ENCODE results near the gene TLCD2. TPM values are rescaled to one million over a fixed set of nuclear protein-coding genes. Genes with fewer than 3 reads are reported as not detected.
A peak's percentile ranks its signal among the peaks of the same experiment; 100 is the strongest.

The TLCD2 gene
- total and polyA plus RNA-seq, 2 of the 13 experiments (the other 11 are each of a cell fraction or from before 2014, with no cell fraction given) = 0.90 to 1.1 TPM

DNA sequence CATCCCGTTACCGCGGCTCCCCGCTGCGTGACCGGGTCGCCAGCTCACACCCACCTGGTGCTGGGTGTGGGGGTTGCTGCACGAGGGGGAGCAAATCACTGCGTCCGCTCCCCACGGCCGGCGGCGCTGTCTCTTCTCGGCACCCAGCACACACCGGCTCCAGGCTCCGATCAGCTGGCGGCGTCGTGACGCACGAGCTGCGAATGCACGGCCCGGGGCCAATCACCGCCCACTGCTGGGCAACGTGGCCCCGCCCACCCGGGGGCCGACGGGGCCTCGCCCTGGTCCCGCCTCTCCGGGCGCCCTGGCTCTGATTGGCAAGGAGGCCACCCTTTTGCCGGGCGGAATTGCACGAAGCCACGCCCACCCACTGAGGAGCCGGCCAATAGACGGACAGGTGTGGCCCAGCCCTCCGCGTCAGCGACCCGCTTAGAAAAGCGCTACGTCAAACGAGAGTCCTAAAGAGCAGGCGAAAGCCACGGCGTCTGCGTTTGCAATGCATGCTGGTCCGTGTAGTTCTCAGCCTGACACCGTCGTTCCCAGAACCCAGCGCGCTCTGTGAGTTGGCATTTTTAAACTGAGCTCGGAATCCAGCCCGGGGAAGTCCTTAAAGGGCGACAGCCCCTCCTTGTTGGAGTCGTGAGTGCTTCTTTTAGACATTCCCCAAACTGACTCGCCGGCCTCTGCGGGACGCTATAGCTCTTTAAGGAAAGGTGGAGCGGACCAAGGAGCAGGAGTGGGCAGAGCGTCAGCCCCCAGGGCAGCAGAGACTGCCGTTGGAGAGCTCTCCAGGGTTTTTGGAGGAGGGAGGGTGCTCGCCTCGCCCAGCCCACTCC is 6.1 kb upstream of the TLCD2 start:
- Histone ChIP-seq H4K20me1 (ENCODE audit: insufficient read depth, low read length) (peaks cover 7% of the 10 kb centered on the region), H3K4me2 (ENCODE audit: low read depth, low read length) (peak overlapping the region; percentile 94), H3K36me3 (replicated peaks in 1 of 2; ENCODE audit: control insufficient read depth in 1 of 2, insufficient read depth in 2 of 2, low read length in 2 of 2) (peaks cover 6 to 19% of the 10 kb centered on the region in 2 experiments), H3K4me3 (replicated peaks in 1 of 3; ENCODE audit: insufficient read depth in 1 of 3, low read depth in 2 of 3, low read length in 3 of 3) (peak overlapping the region; percentile 86 to 97 (median 90)), H3K27me3 (ENCODE audit: control insufficient read depth in 1 of 2, insufficient read depth in 2 of 2, low read length in 2 of 2) (no peaks in the 10 kb centered on the region; a peak in 1 of 5 replicates), H3K9me3 (ENCODE audit: low read length) (no peaks in the 10 kb centered on the region), H3K79me2 (ENCODE audit: insufficient read depth, low read length) (peaks cover 12% of the 10 kb centered on the region), H3K27ac (ENCODE audit: extremely low read length, insufficient read depth, low read length) (peak overlapping the region; percentile 100), H3K4me1 (ENCODE audit: insufficient read depth, low read length) (peaks cover 51% of the 10 kb centered on the region), H3K9ac (ENCODE audit: insufficient read depth, low read depth, low read length) (peak overlapping the region; percentile 99), H2AFZ (ENCODE audit: low read length) (no peak overlapping the region)
- peak; percentile 99 for DNase-seq (ENCODE audit: low spot score)
- ChIA-PET CTCF (ENCODE audit: low intra/inter-chr PET ratio, low total read pairs) (no interaction called here), POLR2A (interaction anchor here (0.5 to 17.5 kb wide), 46 partner anchors 9 to 685 kb away, joined by 3 to 480 read pairs (median 5); partner anchors contain the start of genes INPP5K, PITPNA, PRPF8 and RILP)
- intact Hi-C loops (cut with micrococcal nuclease; ENCODE audit: unreplicated experiment) (loop anchor here (2.0 to 10.0 kb wide), 4 partner anchors 27 to 149 kb away; partner anchors contain the start of genes PRPF8, SERPINF1 and SERPINF2), in situ Hi-C loops (cut with HindIII; ENCODE audit: extremely low pct_ligation_motif_present, low pct_unique_long_range_greater_than_20kb) (loop anchor here (5.0 to 25.0 kb wide), 2 partner anchors 51 to 321 kb away; partner anchors contain the start of genes DPH1, OVCA2 and RTN4RL1)
- 0% methylated on average over 10 of the region's 70 CpGs for WGBS (ENCODE audit: low lambda C conversion rate)
- peak; percentile 99 for FAIRE-seq
- TSS peak; percentile 46 for BruUV-seq (replicated peaks)
- peak; percentile 70 for ATAC-seq
- no peak for TF ChIP-seq SMAD9 (CRISPR knock-in tag; IDR thresholded peaks at IDR 0.05)
- TF ChIP-seq, protein P1, sequence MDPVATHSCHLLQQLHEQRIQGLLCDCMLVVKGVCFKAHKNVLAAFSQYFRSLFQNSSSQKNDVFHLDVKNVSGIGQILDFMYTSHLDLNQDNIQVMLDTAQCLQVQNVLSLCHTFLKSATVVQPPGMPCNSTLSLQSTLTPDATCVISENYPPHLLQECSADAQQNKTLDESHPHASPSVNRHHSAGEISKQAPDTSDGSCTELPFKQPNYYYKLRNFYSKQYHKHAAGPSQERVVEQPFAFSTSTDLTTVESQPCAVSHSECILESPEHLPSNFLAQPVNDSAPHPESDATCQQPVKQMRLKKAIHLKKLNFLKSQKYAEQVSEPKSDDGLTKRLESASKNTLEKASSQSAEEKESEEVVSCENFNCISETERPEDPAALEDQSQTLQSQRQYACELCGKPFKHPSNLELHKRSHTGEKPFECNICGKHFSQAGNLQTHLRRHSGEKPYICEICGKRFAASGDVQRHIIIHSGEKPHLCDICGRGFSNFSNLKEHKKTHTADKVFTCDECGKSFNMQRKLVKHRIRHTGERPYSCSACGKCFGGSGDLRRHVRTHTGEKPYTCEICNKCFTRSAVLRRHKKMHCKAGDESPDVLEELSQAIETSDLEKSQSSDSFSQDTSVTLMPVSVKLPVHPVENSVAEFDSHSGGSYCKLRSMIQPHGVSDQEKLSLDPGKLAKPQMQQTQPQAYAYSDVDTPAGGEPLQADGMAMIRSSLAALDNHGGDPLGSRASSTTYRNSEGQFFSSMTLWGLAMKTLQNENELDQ (CRISPR knock-in tag; IDR thresholded peaks at IDR 0.05; ENCODE audit: borderline replicate concordance) = no peak
- TF ChIP-seq, protein P2, sequence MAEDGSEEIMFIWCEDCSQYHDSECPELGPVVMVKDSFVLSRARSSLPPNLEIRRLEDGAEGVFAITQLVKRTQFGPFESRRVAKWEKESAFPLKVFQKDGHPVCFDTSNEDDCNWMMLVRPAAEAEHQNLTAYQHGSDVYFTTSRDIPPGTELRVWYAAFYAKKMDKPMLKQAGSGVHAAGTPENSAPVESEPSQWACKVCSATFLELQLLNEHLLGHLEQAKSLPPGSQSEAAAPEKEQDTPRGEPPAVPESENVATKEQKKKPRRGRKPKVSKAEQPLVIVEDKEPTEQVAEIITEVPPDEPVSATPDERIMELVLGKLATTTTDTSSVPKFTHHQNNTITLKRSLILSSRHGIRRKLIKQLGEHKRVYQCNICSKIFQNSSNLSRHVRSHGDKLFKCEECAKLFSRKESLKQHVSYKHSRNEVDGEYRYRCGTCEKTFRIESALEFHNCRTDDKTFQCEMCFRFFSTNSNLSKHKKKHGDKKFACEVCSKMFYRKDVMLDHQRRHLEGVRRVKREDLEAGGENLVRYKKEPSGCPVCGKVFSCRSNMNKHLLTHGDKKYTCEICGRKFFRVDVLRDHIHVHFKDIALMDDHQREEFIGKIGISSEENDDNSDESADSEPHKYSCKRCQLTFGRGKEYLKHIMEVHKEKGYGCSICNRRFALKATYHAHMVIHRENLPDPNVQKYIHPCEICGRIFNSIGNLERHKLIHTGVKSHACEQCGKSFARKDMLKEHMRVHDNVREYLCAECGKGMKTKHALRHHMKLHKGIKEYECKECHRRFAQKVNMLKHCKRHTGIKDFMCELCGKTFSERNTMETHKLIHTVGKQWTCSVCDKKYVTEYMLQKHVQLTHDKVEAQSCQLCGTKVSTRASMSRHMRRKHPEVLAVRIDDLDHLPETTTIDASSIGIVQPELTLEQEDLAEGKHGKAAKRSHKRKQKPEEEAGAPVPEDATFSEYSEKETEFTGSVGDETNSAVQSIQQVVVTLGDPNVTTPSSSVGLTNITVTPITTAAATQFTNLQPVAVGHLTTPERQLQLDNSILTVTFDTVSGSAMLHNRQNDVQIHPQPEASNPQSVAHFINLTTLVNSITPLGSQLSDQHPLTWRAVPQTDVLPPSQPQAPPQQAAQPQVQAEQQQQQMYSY (CRISPR knock-in tag; IDR thresholded peaks at IDR 0.05) = no peak
- TF ChIP-seq ZNF121 (CRISPR knock-in tag; IDR thresholded peaks at IDR 0.05) = no peak
- TF ChIP-seq HOXD1 (CRISPR knock-in tag; IDR thresholded peaks at IDR 0.05) = 0 out of 2 replicates have a peak, but pooled peaks have one; percentile 21
- TF ChIP-seq HNRNPUL1 (IDR thresholded peaks at IDR 0.05; ENCODE audit: low read depth, low read length) = 0 out of 2 replicates have a peak, but pooled peaks have one; percentile 17
- TF ChIP-seq, protein P3, sequence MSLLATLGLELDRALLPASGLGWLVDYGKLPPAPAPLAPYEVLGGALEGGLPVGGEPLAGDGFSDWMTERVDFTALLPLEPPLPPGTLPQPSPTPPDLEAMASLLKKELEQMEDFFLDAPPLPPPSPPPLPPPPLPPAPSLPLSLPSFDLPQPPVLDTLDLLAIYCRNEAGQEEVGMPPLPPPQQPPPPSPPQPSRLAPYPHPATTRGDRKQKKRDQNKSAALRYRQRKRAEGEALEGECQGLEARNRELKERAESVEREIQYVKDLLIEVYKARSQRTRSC (CRISPR knock-in tag; IDR thresholded peaks at IDR 0.05; ENCODE audit: low read depth) = no peak
- TF ChIP-seq FOXA1 (IDR thresholded peaks at IDR 0.05) = no peak
- 0 out of 2 replicates have a peak, but pooled peaks have one; percentile 26 for TF ChIP-seq FOXA1 (CRISPR knock-in tag; IDR thresholded peaks at IDR 0.05)
- TF ChIP-seq MIER3 (CRISPR knock-in tag; IDR thresholded peaks at IDR 0.05; ENCODE audit: borderline replicate concordance) = peak; percentile 25; the same call in 1 of the 2 replicates
- TF ChIP-seq, protein P4, sequence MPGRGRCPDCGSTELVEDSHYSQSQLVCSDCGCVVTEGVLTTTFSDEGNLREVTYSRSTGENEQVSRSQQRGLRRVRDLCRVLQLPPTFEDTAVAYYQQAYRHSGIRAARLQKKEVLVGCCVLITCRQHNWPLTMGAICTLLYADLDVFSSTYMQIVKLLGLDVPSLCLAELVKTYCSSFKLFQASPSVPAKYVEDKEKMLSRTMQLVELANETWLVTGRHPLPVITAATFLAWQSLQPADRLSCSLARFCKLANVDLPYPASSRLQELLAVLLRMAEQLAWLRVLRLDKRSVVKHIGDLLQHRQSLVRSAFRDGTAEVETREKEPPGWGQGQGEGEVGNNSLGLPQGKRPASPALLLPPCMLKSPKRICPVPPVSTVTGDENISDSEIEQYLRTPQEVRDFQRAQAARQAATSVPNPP (CRISPR knock-in tag; IDR thresholded peaks at IDR 0.05) = no peak
- TF ChIP-seq YEATS4 (CRISPR knock-in tag; IDR thresholded peaks at IDR 0.05; ENCODE audit: borderline replicate concordance) = peak; percentile 77
- peak; percentile 3 for TF ChIP-seq U2AF1 (optimal IDR thresholded peaks at IDR 0.05; ENCODE audit: low read depth, low read length)
- no peak; the same call in 1 of the 2 replicates for TF ChIP-seq BRD4 (CRISPR knock-in tag; IDR thresholded peaks at IDR 0.05)
- no peak for TF ChIP-seq ZNF549 (CRISPR knock-in tag; IDR thresholded peaks at IDR 0.05)

Measured in HepG2 (cell line).